ENCODE results near the gene PICK1. TPM values are rescaled to one million over a fixed set of nuclear protein-coding genes. Genes with fewer than 3 reads are reported as not detected.

Gene PICK1
- total RNA-seq, 2 donors from 2014 or later = 33.9 to 56.2 TPM

DNA sequence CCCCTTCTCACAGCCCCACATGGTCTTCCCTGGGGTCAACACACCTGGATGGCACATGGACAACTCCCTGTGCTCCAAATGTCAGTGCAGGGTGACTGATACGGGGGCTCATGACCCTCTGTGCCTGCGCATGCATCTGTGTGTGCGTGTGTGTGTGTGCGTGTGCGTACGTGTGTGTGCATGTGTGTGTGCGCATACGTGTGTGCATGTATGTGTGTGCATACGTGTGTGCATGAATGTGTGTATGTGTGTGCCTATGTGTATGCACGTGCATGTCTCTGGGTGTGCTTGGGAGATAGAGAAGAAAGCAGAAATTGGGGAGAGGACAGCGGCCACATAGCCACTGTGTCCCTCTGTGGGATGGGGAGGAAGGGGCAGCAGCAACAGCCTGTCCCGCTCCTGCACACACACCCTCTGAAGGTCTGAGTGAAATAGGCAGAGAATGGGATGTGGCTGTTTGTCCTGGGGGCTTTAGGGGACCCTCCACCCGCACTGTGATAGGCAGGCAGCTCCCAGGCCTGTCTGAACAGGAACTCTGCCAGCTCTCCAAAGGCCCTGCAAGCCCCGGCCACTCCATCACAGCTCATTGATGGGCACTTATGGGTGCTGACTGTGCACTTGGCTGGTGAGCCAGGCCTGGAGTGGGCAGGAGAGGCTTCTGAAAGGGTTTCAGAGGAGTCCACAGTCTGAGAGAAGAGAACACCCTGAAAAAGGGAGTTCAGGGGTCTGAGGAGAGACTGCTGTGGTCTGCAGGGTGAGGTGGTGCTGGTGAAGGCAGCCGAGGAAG, 28.7 kb upstream of the PICK1 start:
- no peak overlapping the region for H3K4me3 ChIP-seq
- ATAC-seq (ENCODE audit: insufficient number of reproducible peaks, low FRiP score, low read depth) = no peak
- H3K27me3 ChIP-seq (replicated peaks; ENCODE audit: insufficient read depth) = no peaks in the 10 kb centered on the region
- no peaks in the 10 kb centered on the region for H3K36me3 ChIP-seq
- DNase-seq (ENCODE audit: low spot score) = no peak
- no peak overlapping the region for H3K27ac ChIP-seq
- H3K4me1 ChIP-seq (ENCODE audit: control insufficient read depth in 1 of 2, low read depth in 2 of 2) = peaks cover 4 to 5% of the 10 kb centered on the region in 2 donors
- no peaks in the 10 kb centered on the region for H3K9me3 ChIP-seq
- TF ChIP-seq, protein P1, sequence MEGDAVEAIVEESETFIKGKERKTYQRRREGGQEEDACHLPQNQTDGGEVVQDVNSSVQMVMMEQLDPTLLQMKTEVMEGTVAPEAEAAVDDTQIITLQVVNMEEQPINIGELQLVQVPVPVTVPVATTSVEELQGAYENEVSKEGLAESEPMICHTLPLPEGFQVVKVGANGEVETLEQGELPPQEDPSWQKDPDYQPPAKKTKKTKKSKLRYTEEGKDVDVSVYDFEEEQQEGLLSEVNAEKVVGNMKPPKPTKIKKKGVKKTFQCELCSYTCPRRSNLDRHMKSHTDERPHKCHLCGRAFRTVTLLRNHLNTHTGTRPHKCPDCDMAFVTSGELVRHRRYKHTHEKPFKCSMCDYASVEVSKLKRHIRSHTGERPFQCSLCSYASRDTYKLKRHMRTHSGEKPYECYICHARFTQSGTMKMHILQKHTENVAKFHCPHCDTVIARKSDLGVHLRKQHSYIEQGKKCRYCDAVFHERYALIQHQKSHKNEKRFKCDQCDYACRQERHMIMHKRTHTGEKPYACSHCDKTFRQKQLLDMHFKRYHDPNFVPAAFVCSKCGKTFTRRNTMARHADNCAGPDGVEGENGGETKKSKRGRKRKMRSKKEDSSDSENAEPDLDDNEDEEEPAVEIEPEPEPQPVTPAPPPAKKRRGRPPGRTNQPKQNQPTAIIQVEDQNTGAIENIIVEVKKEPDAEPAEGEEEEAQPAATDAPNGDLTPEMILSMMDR (IDR thresholded peaks at IDR 0.05) = no peak

DNA sequence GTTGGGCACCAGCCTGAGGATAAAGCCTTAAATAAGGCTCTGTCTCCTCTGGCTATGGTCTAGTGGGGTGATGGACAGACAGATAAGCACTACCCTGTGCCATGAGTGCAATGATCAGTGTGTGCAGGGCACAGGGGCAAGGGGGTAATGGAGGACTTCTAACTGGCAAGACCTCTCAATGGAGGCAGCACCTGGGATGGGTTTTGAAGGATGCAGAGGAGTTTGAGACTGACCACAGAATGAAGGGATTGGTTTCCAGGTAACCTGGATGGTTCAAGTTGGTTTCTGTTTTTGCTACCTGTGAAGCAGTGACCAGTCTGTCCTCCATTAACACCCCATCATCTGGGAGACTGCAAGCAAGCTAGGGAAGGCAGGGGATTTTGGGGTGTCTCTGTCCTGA, 27.8 kb upstream of the PICK1 start:
- no peak overlapping the region for H3K4me3 ChIP-seq
- DNase-seq (ENCODE audit: low spot score) (no peak), ATAC-seq (ENCODE audit: insufficient number of reproducible peaks, low FRiP score, low read depth) (no peak)
- H3K4me1 ChIP-seq (ENCODE audit: control insufficient read depth in 1 of 2, low read depth in 2 of 2) = peaks cover 12 to 13% of the 10 kb centered on the region in 2 donors
- H3K36me3 ChIP-seq = no peaks in the 10 kb centered on the region
- H3K9me3 ChIP-seq = no peaks in the 10 kb centered on the region
- TF ChIP-seq, protein P1 (IDR thresholded peaks at IDR 0.05) = no peak
- no peaks in the 10 kb centered on the region for H3K27me3 ChIP-seq (replicated peaks; ENCODE audit: insufficient read depth)
- H3K27ac ChIP-seq = no peak overlapping the region

- Histone ChIP-seq H3K36me3 (no peaks in the 10 kb centered on the region), H3K4me3 (no peak overlapping the region), H3K9me3 (no peaks in the 10 kb centered on the region), H3K4me1 (ENCODE audit: control insufficient read depth in 1 of 2, low read depth in 2 of 2) (peaks cover 15 to 19% of the 10 kb centered on the region in 2 donors), H3K27me3 (replicated peaks; ENCODE audit: insufficient read depth) (no peaks in the 10 kb centered on the region), H3K27ac (no peak overlapping the region)
- TF ChIP-seq, protein P1 (IDR thresholded peaks at IDR 0.05) = no peak
- no peak for ATAC-seq (ENCODE audit: insufficient number of reproducible peaks, low FRiP score, low read depth)
- DNase-seq (ENCODE audit: low spot score) = no peak
Observed at GRCh38 chr22:38029901-38030300, 27.3 kb upstream of the PICK1 start.

GRCh38 chr22:38030311-38031133, 26.7 kb upstream of the PICK1 start:
- no peaks in the 10 kb centered on the region for H3K27me3 ChIP-seq (replicated peaks; ENCODE audit: insufficient read depth)
- H3K9me3 ChIP-seq = no peaks in the 10 kb centered on the region
- no peak overlapping the region for H3K4me3 ChIP-seq
- H3K4me1 ChIP-seq (ENCODE audit: control insufficient read depth in 1 of 2, low read depth in 2 of 2) = peaks cover 15 to 22% of the 10 kb centered on the region in 2 donors
- DNase-seq (ENCODE audit: low spot score) (no peak), ATAC-seq (ENCODE audit: insufficient number of reproducible peaks, low FRiP score, low read depth) (no peak)
- TF ChIP-seq, protein P1 (IDR thresholded peaks at IDR 0.05) = no peak
- H3K36me3 ChIP-seq = no peaks in the 10 kb centered on the region
- H3K27ac ChIP-seq = no peak overlapping the region

DNA sequence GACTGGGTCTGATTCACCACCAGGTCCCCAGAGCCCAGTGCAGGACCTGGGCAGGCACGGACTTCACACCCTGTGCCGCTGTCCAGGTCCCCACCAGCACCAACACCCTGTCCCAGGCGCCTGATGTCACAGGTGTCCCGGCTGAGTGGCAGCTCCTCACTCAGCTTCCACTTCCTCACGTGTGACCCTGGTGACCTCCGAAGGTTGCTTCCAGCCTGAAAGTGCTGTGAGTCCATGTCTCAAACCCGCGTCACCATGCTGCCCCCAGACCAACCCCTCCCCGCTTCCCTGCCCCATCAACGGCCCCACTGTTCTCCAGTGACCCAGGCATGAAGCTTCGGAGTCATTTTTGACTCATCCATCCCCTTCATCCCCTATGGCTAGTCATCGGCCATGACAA, 25.7 kb upstream of the PICK1 start:
- ATAC-seq (ENCODE audit: insufficient number of reproducible peaks, low FRiP score, low read depth) (no peak), DNase-seq (ENCODE audit: low spot score) (no peak)
- TF ChIP-seq, protein P1 (IDR thresholded peaks at IDR 0.05) = no peak
- Histone ChIP-seq H3K27ac (no peak overlapping the region), H3K4me3 (no peak overlapping the region), H3K4me1 (ENCODE audit: control insufficient read depth in 1 of 2, low read depth in 2 of 2) (peaks cover 15 to 22% of the 10 kb centered on the region in 2 donors), H3K27me3 (replicated peaks; ENCODE audit: insufficient read depth) (no peaks in the 10 kb centered on the region), H3K9me3 (no peaks in the 10 kb centered on the region), H3K36me3 (no peaks in the 10 kb centered on the region)
